Fibroblast of mammary gland (primary cell): ENCODE results near the gene MAP3K7.

Source experiments
- DNase-seq: peaks from one replicate; pipeline ENCODE4 v3.0.0-alpha.2; 2010; ENCODE audit warnings: low read depth
- H3K4me3 ChIP-seq: 2 replicates; pipeline ENCODE4 v1.5.1; 2011; ENCODE audit warnings: low read depth, mild to moderate bottlenecking, low read length, moderate library complexity; ENCODE audit not compliant: control insufficient read depth
- CTCF ChIP-seq: conservative IDR thresholded peaks from 2 replicates; pipeline ENCODE4 v1.5.1; 2011; ENCODE audit warnings: low read depth, low read length, inconsistent platforms; ENCODE audit not compliant: control insufficient read depth, insufficient read depth

Gene MAP3K7

GRCh38 chr6:90541221-90541620, 45.7 kb downstream of the MAP3K7 start:
- no peak overlapping the region for H3K4me3 ChIP-seq

GRCh38 chr6:90538278-90539046, 48.4 kb downstream of the MAP3K7 start:
- DNase-seq, result no peak
- no peak overlapping the region for H3K4me3 ChIP-seq
- no peak for TF ChIP-seq CTCF

More at GRCh38 chr6:90541221-90541620, 45.7 kb downstream of the MAP3K7 start:
- TF ChIP-seq CTCF, result no peak
- DNase-seq, result no peak

- H3K4me3 ChIP-seq, result no peak overlapping the region
- peak; percentile 8 for DNase-seq
- no peak for TF ChIP-seq CTCF
These were observed 49.1 kb downstream of the MAP3K7 start for GRCh38 chr6:90537723-90538258.

GRCh38 chr6:90537027-90537426, 49.8 kb downstream of the MAP3K7 start:
- peak; percentile 38 for DNase-seq
- no peak overlapping the region for H3K4me3 ChIP-seq
- no peak for TF ChIP-seq CTCF

- H3K4me3 ChIP-seq, result no peak overlapping the region
- TF ChIP-seq CTCF, result no peak
- no peak for DNase-seq
These were observed 50.4 kb downstream of the MAP3K7 start for GRCh38 chr6:90536520-90536919.

GRCh38 chr6:90534337-90535025, 52.4 kb downstream of the MAP3K7 start:
- TF ChIP-seq CTCF, result no peak

More at GRCh38 chr6:90534337-90535025, 52.4 kb downstream of the MAP3K7 start:
- no peak for DNase-seq
- H3K4me3 ChIP-seq, result no peak overlapping the region
